ENCODE data around the gene TMEM190.
"Not testable (repeated sequence)": the region's sequence is repeated elsewhere in the genome, so short reads cannot be mapped to it uniquely, and the experiment has no call there.

- TF ChIP-seq, protein P1, sequence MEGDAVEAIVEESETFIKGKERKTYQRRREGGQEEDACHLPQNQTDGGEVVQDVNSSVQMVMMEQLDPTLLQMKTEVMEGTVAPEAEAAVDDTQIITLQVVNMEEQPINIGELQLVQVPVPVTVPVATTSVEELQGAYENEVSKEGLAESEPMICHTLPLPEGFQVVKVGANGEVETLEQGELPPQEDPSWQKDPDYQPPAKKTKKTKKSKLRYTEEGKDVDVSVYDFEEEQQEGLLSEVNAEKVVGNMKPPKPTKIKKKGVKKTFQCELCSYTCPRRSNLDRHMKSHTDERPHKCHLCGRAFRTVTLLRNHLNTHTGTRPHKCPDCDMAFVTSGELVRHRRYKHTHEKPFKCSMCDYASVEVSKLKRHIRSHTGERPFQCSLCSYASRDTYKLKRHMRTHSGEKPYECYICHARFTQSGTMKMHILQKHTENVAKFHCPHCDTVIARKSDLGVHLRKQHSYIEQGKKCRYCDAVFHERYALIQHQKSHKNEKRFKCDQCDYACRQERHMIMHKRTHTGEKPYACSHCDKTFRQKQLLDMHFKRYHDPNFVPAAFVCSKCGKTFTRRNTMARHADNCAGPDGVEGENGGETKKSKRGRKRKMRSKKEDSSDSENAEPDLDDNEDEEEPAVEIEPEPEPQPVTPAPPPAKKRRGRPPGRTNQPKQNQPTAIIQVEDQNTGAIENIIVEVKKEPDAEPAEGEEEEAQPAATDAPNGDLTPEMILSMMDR (conservative IDR thresholded peaks at IDR 0.05) = not testable (repeated sequence)
- not testable (repeated sequence) for TF ChIP-seq ZFX (IDR thresholded peaks at IDR 0.05)
These were observed 46.8 kb upstream of the TMEM190 start for GRCh38 chr19:55329791-55330190.

All from C4-2B (cell line).